Measurements from ENCODE around the gene CDC42BPA. TPM values are rescaled to one million over a fixed set of nuclear protein-coding genes. Genes with fewer than 3 reads are reported as not detected.

CDC42BPA gene
- polyA plus RNA-seq, 1 of the 3 experiments (the other 2 are of a cell fraction): 6.8 TPM

DNA sequence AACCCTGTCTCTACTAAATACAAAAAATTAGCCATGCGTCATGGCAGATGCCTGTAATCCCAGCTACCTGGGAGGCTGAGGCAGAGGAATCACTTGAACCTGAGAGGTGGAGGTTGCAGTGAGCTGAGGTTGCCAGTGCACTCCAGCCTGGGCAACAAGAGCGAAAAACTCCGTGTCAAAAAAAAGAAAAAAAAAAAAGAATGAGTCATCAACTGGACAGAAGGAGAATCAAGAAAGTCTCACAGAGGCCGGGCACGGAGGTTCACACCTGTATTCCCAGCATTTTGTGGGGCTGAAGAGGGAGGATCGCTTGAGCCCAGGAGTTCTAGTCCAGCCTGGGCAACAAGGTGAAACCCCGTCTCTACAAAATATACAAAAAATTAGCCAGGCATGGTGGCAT is 45.5 kb upstream of the CDC42BPA start:
- POLR2A ChIA-PET: no interaction called here
- Histone ChIP-seq H3K9ac (no peak overlapping the region), H3F3A (replicated peaks; ENCODE audit: insufficient read depth) (no peaks in the 10 kb centered on the region)

DNA sequence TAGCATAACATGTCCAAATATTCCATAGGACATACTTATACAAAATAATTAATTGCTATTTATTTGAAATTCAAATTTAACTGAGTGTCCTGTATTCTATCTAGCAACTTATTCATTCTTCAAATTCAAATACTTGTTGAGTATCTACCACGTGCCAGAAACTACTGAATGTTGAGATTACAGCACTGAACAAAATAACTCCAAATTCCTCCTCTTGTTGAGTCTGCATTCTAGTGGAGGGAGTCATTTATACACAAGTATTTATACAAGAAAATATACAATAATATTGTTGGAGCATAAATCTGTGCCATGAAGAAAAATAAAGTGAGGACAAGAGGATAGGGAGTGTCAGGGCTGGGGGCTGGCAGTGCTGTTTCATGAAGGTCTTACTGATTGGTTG is 43.7 kb upstream of the CDC42BPA start:
- no peak for TF ChIP-seq GATA2 (CRISPR knock-in tag; IDR thresholded peaks at IDR 0.05)
- TF ChIP-seq MXI1 (IDR thresholded peaks at IDR 0.05; ENCODE audit: low read depth, low read length): no peak
- TF ChIP-seq, protein P1, sequence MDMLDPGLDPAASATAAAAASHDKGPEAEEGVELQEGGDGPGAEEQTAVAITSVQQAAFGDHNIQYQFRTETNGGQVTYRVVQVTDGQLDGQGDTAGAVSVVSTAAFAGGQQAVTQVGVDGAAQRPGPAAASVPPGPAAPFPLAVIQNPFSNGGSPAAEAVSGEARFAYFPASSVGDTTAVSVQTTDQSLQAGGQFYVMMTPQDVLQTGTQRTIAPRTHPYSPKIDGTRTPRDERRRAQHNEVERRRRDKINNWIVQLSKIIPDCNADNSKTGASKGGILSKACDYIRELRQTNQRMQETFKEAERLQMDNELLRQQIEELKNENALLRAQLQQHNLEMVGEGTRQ (IDR thresholded peaks at IDR 0.05; ENCODE audit: borderline replicate concordance, low read depth, low read length): no peak
- no peak for TF ChIP-seq YY1 (IDR thresholded peaks at IDR 0.05; ENCODE audit: low read depth)
- TF ChIP-seq, protein P2, sequence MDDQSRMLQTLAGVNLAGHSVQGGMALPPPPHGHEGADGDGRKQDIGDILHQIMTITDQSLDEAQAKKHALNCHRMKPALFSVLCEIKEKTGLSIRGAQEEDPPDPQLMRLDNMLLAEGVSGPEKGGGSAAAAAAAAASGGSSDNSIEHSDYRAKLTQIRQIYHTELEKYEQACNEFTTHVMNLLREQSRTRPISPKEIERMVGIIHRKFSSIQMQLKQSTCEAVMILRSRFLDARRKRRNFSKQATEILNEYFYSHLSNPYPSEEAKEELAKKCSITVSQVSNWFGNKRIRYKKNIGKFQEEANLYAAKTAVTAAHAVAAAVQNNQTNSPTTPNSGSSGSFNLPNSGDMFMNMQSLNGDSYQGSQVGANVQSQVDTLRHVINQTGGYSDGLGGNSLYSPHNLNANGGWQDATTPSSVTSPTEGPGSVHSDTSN (IDR thresholded peaks at IDR 0.05): no peak
- no peak for TF ChIP-seq NFIC (IDR thresholded peaks at IDR 0.05; ENCODE audit: borderline replicate concordance)
- TF ChIP-seq, protein P3, sequence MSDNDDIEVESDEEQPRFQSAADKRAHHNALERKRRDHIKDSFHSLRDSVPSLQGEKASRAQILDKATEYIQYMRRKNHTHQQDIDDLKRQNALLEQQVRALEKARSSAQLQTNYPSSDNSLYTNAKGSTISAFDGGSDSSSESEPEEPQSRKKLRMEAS (IDR thresholded peaks at IDR 0.05; ENCODE audit: low read depth): no peak
- no peak for TF ChIP-seq MEF2A (IDR thresholded peaks at IDR 0.05; ENCODE audit: borderline replicate concordance, low read depth)
- no peak for TF ChIP-seq RCOR1 (IDR thresholded peaks at IDR 0.05; ENCODE audit: low read length)
- TF ChIP-seq RAD21 (IDR thresholded peaks at IDR 0.05; ENCODE audit: low read length): no peak
- TF ChIP-seq TCF12 (IDR thresholded peaks at IDR 0.05): no peak
- TF ChIP-seq SIN3A (IDR thresholded peaks at IDR 0.05; ENCODE audit: borderline replicate concordance, low read depth, low read length): no peak
- TF ChIP-seq, protein P4, sequence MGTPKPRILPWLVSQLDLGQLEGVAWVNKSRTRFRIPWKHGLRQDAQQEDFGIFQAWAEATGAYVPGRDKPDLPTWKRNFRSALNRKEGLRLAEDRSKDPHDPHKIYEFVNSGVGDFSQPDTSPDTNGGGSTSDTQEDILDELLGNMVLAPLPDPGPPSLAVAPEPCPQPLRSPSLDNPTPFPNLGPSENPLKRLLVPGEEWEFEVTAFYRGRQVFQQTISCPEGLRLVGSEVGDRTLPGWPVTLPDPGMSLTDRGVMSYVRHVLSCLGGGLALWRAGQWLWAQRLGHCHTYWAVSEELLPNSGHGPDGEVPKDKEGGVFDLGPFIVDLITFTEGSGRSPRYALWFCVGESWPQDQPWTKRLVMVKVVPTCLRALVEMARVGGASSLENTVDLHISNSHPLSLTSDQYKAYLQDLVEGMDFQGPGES (IDR thresholded peaks at IDR 0.05; ENCODE audit: low read depth, low read length): no peak
- no peak for TF ChIP-seq TAF1 (IDR thresholded peaks at IDR 0.05; ENCODE audit: borderline replicate concordance, low read depth, low read length)
- TF ChIP-seq, protein P5, sequence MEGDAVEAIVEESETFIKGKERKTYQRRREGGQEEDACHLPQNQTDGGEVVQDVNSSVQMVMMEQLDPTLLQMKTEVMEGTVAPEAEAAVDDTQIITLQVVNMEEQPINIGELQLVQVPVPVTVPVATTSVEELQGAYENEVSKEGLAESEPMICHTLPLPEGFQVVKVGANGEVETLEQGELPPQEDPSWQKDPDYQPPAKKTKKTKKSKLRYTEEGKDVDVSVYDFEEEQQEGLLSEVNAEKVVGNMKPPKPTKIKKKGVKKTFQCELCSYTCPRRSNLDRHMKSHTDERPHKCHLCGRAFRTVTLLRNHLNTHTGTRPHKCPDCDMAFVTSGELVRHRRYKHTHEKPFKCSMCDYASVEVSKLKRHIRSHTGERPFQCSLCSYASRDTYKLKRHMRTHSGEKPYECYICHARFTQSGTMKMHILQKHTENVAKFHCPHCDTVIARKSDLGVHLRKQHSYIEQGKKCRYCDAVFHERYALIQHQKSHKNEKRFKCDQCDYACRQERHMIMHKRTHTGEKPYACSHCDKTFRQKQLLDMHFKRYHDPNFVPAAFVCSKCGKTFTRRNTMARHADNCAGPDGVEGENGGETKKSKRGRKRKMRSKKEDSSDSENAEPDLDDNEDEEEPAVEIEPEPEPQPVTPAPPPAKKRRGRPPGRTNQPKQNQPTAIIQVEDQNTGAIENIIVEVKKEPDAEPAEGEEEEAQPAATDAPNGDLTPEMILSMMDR (IDR thresholded peaks at IDR 0.05): no peak
- TF ChIP-seq, protein P6, sequence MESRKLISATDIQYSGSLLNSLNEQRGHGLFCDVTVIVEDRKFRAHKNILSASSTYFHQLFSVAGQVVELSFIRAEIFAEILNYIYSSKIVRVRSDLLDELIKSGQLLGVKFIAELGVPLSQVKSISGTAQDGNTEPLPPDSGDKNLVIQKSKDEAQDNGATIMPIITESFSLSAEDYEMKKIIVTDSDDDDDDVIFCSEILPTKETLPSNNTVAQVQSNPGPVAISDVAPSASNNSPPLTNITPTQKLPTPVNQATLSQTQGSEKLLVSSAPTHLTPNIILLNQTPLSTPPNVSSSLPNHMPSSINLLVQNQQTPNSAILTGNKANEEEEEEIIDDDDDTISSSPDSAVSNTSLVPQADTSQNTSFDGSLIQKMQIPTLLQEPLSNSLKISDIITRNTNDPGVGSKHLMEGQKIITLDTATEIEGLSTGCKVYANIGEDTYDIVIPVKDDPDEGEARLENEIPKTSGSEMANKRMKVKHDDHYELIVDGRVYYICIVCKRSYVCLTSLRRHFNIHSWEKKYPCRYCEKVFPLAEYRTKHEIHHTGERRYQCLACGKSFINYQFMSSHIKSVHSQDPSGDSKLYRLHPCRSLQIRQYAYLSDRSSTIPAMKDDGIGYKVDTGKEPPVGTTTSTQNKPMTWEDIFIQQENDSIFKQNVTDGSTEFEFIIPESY (IDR thresholded peaks at IDR 0.05; ENCODE audit: borderline replicate concordance, low read depth): no peak
- no peak for TF ChIP-seq ELF1 (IDR thresholded peaks at IDR 0.05)
- TF ChIP-seq GABPA (IDR thresholded peaks at IDR 0.05; ENCODE audit: low read depth): no peak
- TF ChIP-seq SMC3 (IDR thresholded peaks at IDR 0.05; ENCODE audit: low read depth, low read length): no peak
- no peak for DNase-seq
- no peak overlapping the region for H2AFZ ChIP-seq (ENCODE audit: low read depth)
- ChIA-PET CTCF (no interaction called here), POLR2A (no interaction called here)
- H3K4me2 ChIP-seq: no peak overlapping the region
- H3K27ac ChIP-seq (ENCODE audit: low read depth in 2 of 2, low read length in 1 of 2): no peak overlapping the region
- no peaks in the 10 kb centered on the region for H4K20me1 ChIP-seq (ENCODE audit: insufficient read depth)
- H3K9me3 ChIP-seq: no peaks in the 10 kb centered on the region
- H3K36me3 ChIP-seq (replicated peaks in 1 of 2; ENCODE audit: control insufficient read depth in 1 of 2, insufficient read depth in 2 of 2, low read length in 1 of 2): no peaks in the 10 kb centered on the region
- H3K9ac ChIP-seq: no peak overlapping the region
- peaks cover 8 to 11% of the 10 kb centered on the region in 2 experiments for H3K4me1 ChIP-seq (ENCODE audit: control insufficient read depth in 1 of 2, insufficient read depth in 2 of 2, low read depth in 1 of 2, low read length in 1 of 2)
- WGBS (ENCODE audit: low lambda C conversion rate): 40% methylated on average over 1 of the region's 1 CpG
- no peaks in the 10 kb centered on the region for H3K79me2 ChIP-seq (ENCODE audit: insufficient read depth)
- no peaks in the 10 kb centered on the region for H3K27me3 ChIP-seq (ENCODE audit: insufficient read depth)
- H3K9me2 ChIP-seq: no peaks in the 10 kb centered on the region
- no peak overlapping the region for H3K4me3 ChIP-seq (ENCODE audit: low read depth in 2 of 2, low read length in 1 of 2)
- H3F3A ChIP-seq (replicated peaks; ENCODE audit: insufficient read depth): peaks cover 12% of the 10 kb centered on the region

More for the DNA sequence above, 45.5 kb upstream of the CDC42BPA start:
- H3K27me3 ChIP-seq (ENCODE audit: insufficient read depth): no peaks in the 10 kb centered on the region
- CTCF ChIA-PET: no interaction called here
- no peaks in the 10 kb centered on the region for H4K20me1 ChIP-seq (ENCODE audit: insufficient read depth)
- no peaks in the 10 kb centered on the region for H3K4me1 ChIP-seq (ENCODE audit: control insufficient read depth in 1 of 2, insufficient read depth in 2 of 2, low read depth in 1 of 2, low read length in 1 of 2)
- no peak overlapping the region for H3K4me3 ChIP-seq (ENCODE audit: low read depth in 2 of 2, low read length in 1 of 2)
- no peaks in the 10 kb centered on the region for H3K79me2 ChIP-seq (ENCODE audit: insufficient read depth)
- no peak overlapping the region for H3K27ac ChIP-seq (ENCODE audit: low read depth in 2 of 2, low read length in 1 of 2)
- H3K9me2 ChIP-seq: no peaks in the 10 kb centered on the region
- WGBS (ENCODE audit: low lambda C conversion rate): 89% methylated on average over 7 of the region's 7 CpGs
- no peak for TF ChIP-seq YY1 (IDR thresholded peaks at IDR 0.05; ENCODE audit: low read depth)
- H3K9me3 ChIP-seq: no peaks in the 10 kb centered on the region
- H3K4me2 ChIP-seq: no peak overlapping the region
- no peak overlapping the region for H2AFZ ChIP-seq (ENCODE audit: low read depth)
- H3K36me3 ChIP-seq (replicated peaks in 1 of 2; ENCODE audit: control insufficient read depth in 1 of 2, insufficient read depth in 2 of 2, low read length in 1 of 2): no peaks in the 10 kb centered on the region
- no peak for DNase-seq
